HepG2 (cell line): ENCODE data around the gene ARFGEF3. TPM values are rescaled to one million over a fixed set of nuclear protein-coding genes. Genes with fewer than 3 reads are reported as not detected.
A peak's percentile ranks its signal among the peaks of the same experiment; 100 is the strongest.

Experiments used
- CBX2 ChIP-seq, 2 experiments: fragments of 200-600 bp in 1 of 2; sonication (generic); formaldehyde crosslinking in 1 of 2; IDR thresholded peaks; 2 replicates each; pipeline versions ENCODE4 v1.7.0 to v1.8.1; 2018 to 2022; ENCODE audit warnings: low read depth in 2 of 2, low read length in 1 of 2, mild to moderate bottlenecking in 1 of 2, missing genetic modification reagents in 1 of 2
- CEBPZ ChIP-seq: IDR thresholded peaks from 2 replicates; pipeline ENCODE4 v1.6.1; 2012; ENCODE audit warnings: low read length, improper control_type of control experiment
- CSRNP2 ChIP-seq: sonication (generic); formaldehyde crosslinking; conservative IDR thresholded peaks from 2 replicates; pipeline ENCODE4 v1.8.0; 2022; ENCODE audit warnings: low read depth, missing genetic modification reagents
- EZH2 ChIP-seq: conservative IDR thresholded peaks from 2 replicates; pipeline ENCODE4 v1.6.1; 2012; ENCODE audit warnings: mild to moderate bottlenecking, low read depth, low read length, moderate library complexity
- KDM1A ChIP-seq: IDR thresholded peaks from 2 replicates; pipeline ENCODE4 v1.6.1; 2016; ENCODE audit warnings: missing compliant biosample characterization
- RBM39 ChIP-seq: fragments of 200-400 bp; formaldehyde crosslinking; IDR thresholded peaks from one replicate; pipeline ENCODE4 v1.6.1; 2018; ENCODE audit warnings: antibody characterized with exemption, mild to moderate bottlenecking, low read depth, low read length; ENCODE audit not compliant: poor library complexity, severe bottlenecking
- SKI ChIP-seq: fragments of 450-650 bp; IDR thresholded peaks from one replicate; pipeline ENCODE4 v1.6.1; 2018; ENCODE audit warnings: mild to moderate bottlenecking; ENCODE audit not compliant: partially characterized antibody
- TGIF2 ChIP-seq: IDR thresholded peaks from 2 replicates; pipeline ENCODE4 v1.6.1; 2016; ENCODE audit warnings: control low read depth, missing compliant biosample characterization
- USF2 ChIP-seq, 2 experiments: sonication (generic) in 1 of 2; formaldehyde crosslinking in 1 of 2; IDR thresholded peaks; 2 replicates each; pipeline versions ENCODE4 v1.5.1 to v1.6.1; 2011 to 2020; ENCODE audit warnings: borderline replicate concordance in 1 of 2, low read depth in 1 of 2, low read length in 1 of 2, mild to moderate bottlenecking in 1 of 2, missing genetic modification reagents in 1 of 2, moderate library complexity in 1 of 2
- ZBTB43 ChIP-seq: sonication (generic); formaldehyde crosslinking; conservative IDR thresholded peaks from 2 replicates; pipeline ENCODE4 v1.4.0; 2020; ENCODE audit warnings: missing genetic modification reagents
- ZNF10 ChIP-seq: sonication (generic); formaldehyde crosslinking; IDR thresholded peaks from 2 replicates; pipeline ENCODE4 v1.4.0; 2020; ENCODE audit warnings: mild to moderate bottlenecking, low read depth, missing genetic modification reagents, borderline replicate concordance
- ZNF205 ChIP-seq: IDR thresholded peaks from 2 replicates; pipeline ENCODE4 v1.6.1; 2018; ENCODE audit warnings: missing biosample characterization, missing genetic modification reagents
- ZNF292 ChIP-seq: sonication (generic); formaldehyde crosslinking; IDR thresholded peaks from 2 replicates; pipeline ENCODE4 v1.8.1; 2022; ENCODE audit warnings: mild to moderate bottlenecking, low read depth, missing genetic modification reagents, borderline replicate concordance
- ZNF841 ChIP-seq: sonication (generic); formaldehyde crosslinking; IDR thresholded peaks from 2 replicates; pipeline ENCODE4 v1.8.1; 2023; ENCODE audit warnings: missing genetic modification reagents, borderline replicate concordance
- polyA plus RNA-seq, 8 experiments: library from polyadenylated mRNA; depleted of rRNA in 3 of 8; stranded (reverse) in 7 of 8; unstranded in 1 of 8; fragments of >200 nt; fragmentation: Illumina TruSeq in 4 of 8; extraction: Trizol in 4 of 8; gene quantifications; 2 replicates each; pipeline versions ENCODE4 v1.2.1 to v1.2.3, GENCODE V29; 2011 to 2016; ENCODE audit warnings: low read depth in 4 of 8, missing spikeins in 1 of 8, mixed read lengths in 1 of 8; ENCODE audit not compliant: insufficient read depth in 1 of 8
- total RNA-seq, 5 experiments: library from RNA; depleted of rRNA; stranded (reverse); fragments of >200 nt; fragmentation: Illumina TruSeq; extraction: Trizol; gene quantifications; 2 replicates each; pipeline ENCODE4 v1.2.3, GENCODE V29; 2016; ENCODE audit warnings: low read depth in 1 of 5

Gene ARFGEF3
- total and polyA plus RNA-seq, 2 of the 13 experiments (the other 11 are each of a cell fraction or from before 2014, with no cell fraction given): 0.60 to 2.6 TPM

GRCh38 chr6:138257638-138258040, 95.9 kb downstream of the ARFGEF3 start (continued):
- TF ChIP-seq CEBPZ (no peak), USF2 (IDR thresholded peaks at IDR 0.05; ENCODE audit: low read depth, low read length) (no peak), USF2 (CRISPR knock-in tag; IDR thresholded peaks at IDR 0.05; ENCODE audit: borderline replicate concordance) (no peak), TGIF2 (CRISPR knock-in tag) (no peak), KDM1A (CRISPR knock-in tag) (no peak), ZBTB43 (CRISPR knock-in tag) (0 out of 2 replicates have a peak, but pooled peaks have one; percentile 49), CBX2 (IDR thresholded peaks at IDR 0.05; ENCODE audit: low read depth, low read length) (no peak), CBX2 (CRISPR knock-in tag; IDR thresholded peaks at IDR 0.05; ENCODE audit: low read depth) (no peak), EZH2 (no peak), ZNF10 (CRISPR knock-in tag) (no peak), SKI (peak; percentile 81), ZNF292 (CRISPR knock-in tag) (no peak), ZNF205 (CRISPR knock-in tag) (no peak), RBM39 (no peak), ZNF841 (CRISPR knock-in tag) (no peak), CSRNP2 (no peak)
